Left ventricle myocardium inferior (tissue), 1 donor: ENCODE measurements around the gene PSMC5. TPM values are rescaled to one million over a fixed set of nuclear protein-coding genes. Genes with fewer than 3 reads are reported as not detected.
A peak's percentile ranks its signal among the peaks of the same experiment; 100 is the strongest.
"Not testable (repeated sequence)": the region's sequence is repeated elsewhere in the genome, so short reads cannot be mapped to it uniquely, and the experiment has no call there.

ENCODE experiments used
- DNase-seq: peaks from one replicate; pipeline ENCODE4 v3.0.0-alpha.2; 2020
- H3K27ac ChIP-seq: fragments of 200-600 bp; replicated peaks from 2 replicates; pipeline ENCODE4 v1.8.0; 2021
- H3K27me3 ChIP-seq: fragments of 200-600 bp; 2 replicates; pipeline ENCODE4 v1.8.0; 2021; ENCODE audit warnings: low read depth
- H3K36me3 ChIP-seq: fragments of 200-600 bp; 2 replicates; pipeline ENCODE4 v1.8.0; 2021
- H3K4me1 ChIP-seq: fragments of 200-600 bp; 2 replicates; pipeline ENCODE4 v1.8.0; 2021
- H3K4me3 ChIP-seq: fragments of 200-600 bp; 2 replicates; pipeline ENCODE4 v1.8.0; 2021; ENCODE audit warnings: mild to moderate bottlenecking, moderate library complexity
- H3K9me3 ChIP-seq: fragments of 200-600 bp; replicated peaks from 2 replicates; pipeline ENCODE4 v1.8.0; 2021
- CTCF ChIP-seq: fragments of 200-600 bp; IDR thresholded peaks from 2 replicates; pipeline ENCODE4 v1.8.0; 2021; ENCODE audit warnings: antibody characterized with exemption, mild to moderate bottlenecking, borderline replicate concordance
- intact Hi-C: fragments of 100-400 bp; cut with micrococcal nuclease; formaldehyde crosslinking; loops from one replicate; pipeline ENCODE4 v1.11.0; 2022
- total RNA-seq: library from RNA; stranded (reverse); fragmentation: NEBNext Ultra II Directional; extraction: Animal tissue kit (Norgen Biotek cat#: 25700); gene quantifications from one replicate; pipeline ENCODE4 v1.2.1, GENCODE V29; 2021
- donor health status: DM: no; HTN: yes; CAD: no; lungs with severe emphysema.

The PSMC5 gene
- total RNA-seq, 1 donor from 2014 or later = 115 TPM

- H3K4me1 ChIP-seq = peaks cover 70% of the 10 kb centered on the region
- H3K27me3 ChIP-seq = no peaks in the 10 kb centered on the region
- intact Hi-C loops = no loop called here
- DNase-seq = peak; percentile 79
- peak overlapping the region; percentile 97 for H3K4me3 ChIP-seq
- H3K27ac ChIP-seq = peak overlapping the region; percentile 98
- H3K9me3 ChIP-seq = no peaks in the 10 kb centered on the region
- TF ChIP-seq CTCF = no peak
- H3K36me3 ChIP-seq = peaks cover 8% of the 10 kb centered on the region
Measured at GRCh38 chr17:63841350-63842172, 14.3 kb downstream of the PSMC5 start.

- no peak for TF ChIP-seq CTCF
- peaks cover 2% of the 10 kb centered on the region for H3K36me3 ChIP-seq
- H3K4me1 ChIP-seq = peaks cover 64% of the 10 kb centered on the region
- H3K27ac ChIP-seq = peak overlapping the region; percentile 98
- no peaks in the 10 kb centered on the region for H3K9me3 ChIP-seq
- peak overlapping the region; percentile 97 for H3K4me3 ChIP-seq
- H3K27me3 ChIP-seq = no peaks in the 10 kb centered on the region
- DNase-seq = peak; percentile 42
- intact Hi-C loops = no loop called here
Measured at GRCh38 chr17:63842173-63842539, 14.9 kb downstream of the PSMC5 start.

GRCh38 chr17:63842540-63843386 lies 15.5 kb downstream of the PSMC5 start, which contains the start of gene SMARCD2:
TSS of gene SMARCD2 (minus strand) at chr17:63842685. CDS start at chr17:63842674, 11 bp downstream.
- Histone ChIP-seq H3K4me1 (peaks cover 58% of the 10 kb centered on the region), H3K36me3 (no peaks in the 10 kb centered on the region), H3K9me3 (no peaks in the 10 kb centered on the region), H3K27ac (peak within 1 kb of the TSS; percentile 98), H3K27me3 (no peaks in the 10 kb centered on the region), H3K4me3 (peak within 1 kb of the TSS; percentile 97)
- peak; percentile 99 for DNase-seq
- intact Hi-C loops = no loop called here
- TF ChIP-seq CTCF = no peak

GRCh38 chr17:63843387-63843888 lies 16.2 kb downstream of the PSMC5 start:
- DNase-seq = peak; percentile 53
- Histone ChIP-seq H3K4me3 (peak overlapping the region; percentile 97), H3K4me1 (peaks cover 53% of the 10 kb centered on the region), H3K27ac (peak overlapping the region; percentile 98)
- H3K36me3 ChIP-seq, intact Hi-C loops, H3K9me3 ChIP-seq, H3K27me3 ChIP-seq: not testable (repeated sequence)

- H3K36me3 ChIP-seq = no peaks in the 10 kb centered on the region
- H3K4me3 ChIP-seq = peak overlapping the region; percentile 97
- no peaks in the 10 kb centered on the region for H3K9me3 ChIP-seq
- peaks cover 52% of the 10 kb centered on the region for H3K4me1 ChIP-seq
- DNase-seq = no peak
- TF ChIP-seq CTCF = no peak
- H3K27ac ChIP-seq = peak overlapping the region; percentile 98
- intact Hi-C loops = no loop called here
- H3K27me3 ChIP-seq = no peaks in the 10 kb centered on the region
Measured at GRCh38 chr17:63843910-63844677, 16.9 kb downstream of the PSMC5 start.
